Astrocyte (in vitro differentiated cells and primary cell): ENCODE data around the gene DIP2C.

Experiments
- EZH2 ChIP-seq: IDR thresholded peaks from 2 replicates; pipeline ENCODE4 v1.6.1; 2012; ENCODE audit warnings: mild to moderate bottlenecking, low read length, inconsistent platforms; ENCODE audit not compliant: insufficient read depth
- TF ChIP-seq, protein P1 (sequence below): IDR thresholded peaks from 2 replicates; pipeline ENCODE4 v1.5.1; 2011; ENCODE audit warnings: low read depth, mild to moderate bottlenecking, inconsistent platforms, low read length, moderate library complexity; ENCODE audit not compliant: insufficient read depth

DNA sequence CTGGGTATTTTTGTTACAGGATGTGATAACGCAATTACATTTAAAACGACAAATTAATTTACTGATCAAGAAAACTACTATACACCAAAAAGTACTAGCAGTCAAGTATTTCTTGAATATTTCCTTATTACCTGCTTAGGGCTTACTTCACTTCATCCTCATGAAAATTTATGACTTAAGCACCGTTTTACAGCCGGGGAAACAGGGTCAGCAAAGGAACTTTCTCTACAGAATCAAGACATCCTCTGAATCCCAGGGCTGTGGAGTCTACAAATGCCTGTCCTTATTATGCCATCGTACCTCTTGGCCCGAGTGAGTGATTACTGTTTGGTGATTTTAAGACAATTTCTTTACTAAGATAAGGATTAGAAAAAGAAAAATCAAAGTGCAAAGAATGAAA lies 305.9 kb downstream of the DIP2C start:
- TF ChIP-seq, protein P1, sequence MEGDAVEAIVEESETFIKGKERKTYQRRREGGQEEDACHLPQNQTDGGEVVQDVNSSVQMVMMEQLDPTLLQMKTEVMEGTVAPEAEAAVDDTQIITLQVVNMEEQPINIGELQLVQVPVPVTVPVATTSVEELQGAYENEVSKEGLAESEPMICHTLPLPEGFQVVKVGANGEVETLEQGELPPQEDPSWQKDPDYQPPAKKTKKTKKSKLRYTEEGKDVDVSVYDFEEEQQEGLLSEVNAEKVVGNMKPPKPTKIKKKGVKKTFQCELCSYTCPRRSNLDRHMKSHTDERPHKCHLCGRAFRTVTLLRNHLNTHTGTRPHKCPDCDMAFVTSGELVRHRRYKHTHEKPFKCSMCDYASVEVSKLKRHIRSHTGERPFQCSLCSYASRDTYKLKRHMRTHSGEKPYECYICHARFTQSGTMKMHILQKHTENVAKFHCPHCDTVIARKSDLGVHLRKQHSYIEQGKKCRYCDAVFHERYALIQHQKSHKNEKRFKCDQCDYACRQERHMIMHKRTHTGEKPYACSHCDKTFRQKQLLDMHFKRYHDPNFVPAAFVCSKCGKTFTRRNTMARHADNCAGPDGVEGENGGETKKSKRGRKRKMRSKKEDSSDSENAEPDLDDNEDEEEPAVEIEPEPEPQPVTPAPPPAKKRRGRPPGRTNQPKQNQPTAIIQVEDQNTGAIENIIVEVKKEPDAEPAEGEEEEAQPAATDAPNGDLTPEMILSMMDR: no peak
- no peak for TF ChIP-seq EZH2
